GM23248 (cell line): ENCODE data around the gene SGTB.

Experiments
- EZH2 ChIP-seq: fragments of 200-600 bp; sonication (generic); IDR thresholded peaks from 2 replicates; pipeline ENCODE4 v1.6.1; 2018; ENCODE audit warnings: antibody characterized with exemption, mild to moderate bottlenecking; ENCODE audit not compliant: insufficient read depth, poor library complexity, severe bottlenecking
- EZH2phosphoT487 ChIP-seq: fragments of 200-600 bp; sonication (generic); IDR thresholded peaks from 2 replicates; pipeline ENCODE4 v1.6.1; 2018; ENCODE audit warnings: antibody characterized with exemption, moderate library complexity, mild to moderate bottlenecking, low read depth; ENCODE audit not compliant: insufficient read depth

- TF ChIP-seq EZH2 (no peak), EZH2phosphoT487 (no peak)
Measured at GRCh38 chr5:65624025-65624570, 97.8 kb downstream of the SGTB start, which contains the start of gene TRIM23.
